Measurements from ENCODE around the gene ITPR1. TPM values are rescaled to one million over a fixed set of nuclear protein-coding genes. Genes with fewer than 3 reads are reported as not detected.
A peak's percentile ranks its signal among the peaks of the same experiment; 100 is the strongest.

ITPR1 gene
- total and polyA plus RNA-seq, 8 donors: 34.8 to 57.3 (median 42.0) TPM

DNA sequence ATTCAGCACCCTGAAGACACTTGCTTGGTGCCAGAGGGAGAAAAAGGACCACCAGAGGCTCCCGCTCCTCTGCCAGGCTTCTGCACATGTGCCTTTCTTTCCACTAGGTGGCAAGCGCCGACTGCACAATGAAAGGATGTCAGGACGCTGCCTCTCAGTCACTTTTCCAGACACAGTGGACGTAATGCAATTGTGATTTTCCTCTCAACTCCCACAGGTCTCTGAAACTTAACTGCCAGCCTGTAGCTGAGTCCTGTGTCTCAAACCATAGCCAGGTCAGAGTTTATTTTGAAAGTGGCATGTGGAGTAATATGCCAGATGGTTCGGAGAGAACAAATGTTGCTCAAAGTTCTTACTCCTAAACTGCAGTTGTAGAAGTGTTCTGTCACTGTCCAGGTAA lies 162.9 kb downstream of the ITPR1 start:
- Histone ChIP-seq H3K27me3 (no peaks in the 10 kb centered on the region), H3K9me3 (no peaks in the 10 kb centered on the region), H3K36me3 (peaks cover 0 to 42% of the 10 kb centered on the region in 2 donors), H3K27ac (no peak overlapping the region), H3K4me3 (no peak overlapping the region), H3K4me1 (no peaks in the 10 kb centered on the region)
- intact Hi-C loops (cut with DNase I): no loop called here
- peak in 3 of 4 donors; percentile 41 to 73 (median 53) for DNase-seq
- TF ChIP-seq, protein P1, sequence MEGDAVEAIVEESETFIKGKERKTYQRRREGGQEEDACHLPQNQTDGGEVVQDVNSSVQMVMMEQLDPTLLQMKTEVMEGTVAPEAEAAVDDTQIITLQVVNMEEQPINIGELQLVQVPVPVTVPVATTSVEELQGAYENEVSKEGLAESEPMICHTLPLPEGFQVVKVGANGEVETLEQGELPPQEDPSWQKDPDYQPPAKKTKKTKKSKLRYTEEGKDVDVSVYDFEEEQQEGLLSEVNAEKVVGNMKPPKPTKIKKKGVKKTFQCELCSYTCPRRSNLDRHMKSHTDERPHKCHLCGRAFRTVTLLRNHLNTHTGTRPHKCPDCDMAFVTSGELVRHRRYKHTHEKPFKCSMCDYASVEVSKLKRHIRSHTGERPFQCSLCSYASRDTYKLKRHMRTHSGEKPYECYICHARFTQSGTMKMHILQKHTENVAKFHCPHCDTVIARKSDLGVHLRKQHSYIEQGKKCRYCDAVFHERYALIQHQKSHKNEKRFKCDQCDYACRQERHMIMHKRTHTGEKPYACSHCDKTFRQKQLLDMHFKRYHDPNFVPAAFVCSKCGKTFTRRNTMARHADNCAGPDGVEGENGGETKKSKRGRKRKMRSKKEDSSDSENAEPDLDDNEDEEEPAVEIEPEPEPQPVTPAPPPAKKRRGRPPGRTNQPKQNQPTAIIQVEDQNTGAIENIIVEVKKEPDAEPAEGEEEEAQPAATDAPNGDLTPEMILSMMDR (IDR thresholded peaks at IDR 0.05): peak; percentile 55 to 70
- peak; percentile 97 for ATAC-seq

DNA sequence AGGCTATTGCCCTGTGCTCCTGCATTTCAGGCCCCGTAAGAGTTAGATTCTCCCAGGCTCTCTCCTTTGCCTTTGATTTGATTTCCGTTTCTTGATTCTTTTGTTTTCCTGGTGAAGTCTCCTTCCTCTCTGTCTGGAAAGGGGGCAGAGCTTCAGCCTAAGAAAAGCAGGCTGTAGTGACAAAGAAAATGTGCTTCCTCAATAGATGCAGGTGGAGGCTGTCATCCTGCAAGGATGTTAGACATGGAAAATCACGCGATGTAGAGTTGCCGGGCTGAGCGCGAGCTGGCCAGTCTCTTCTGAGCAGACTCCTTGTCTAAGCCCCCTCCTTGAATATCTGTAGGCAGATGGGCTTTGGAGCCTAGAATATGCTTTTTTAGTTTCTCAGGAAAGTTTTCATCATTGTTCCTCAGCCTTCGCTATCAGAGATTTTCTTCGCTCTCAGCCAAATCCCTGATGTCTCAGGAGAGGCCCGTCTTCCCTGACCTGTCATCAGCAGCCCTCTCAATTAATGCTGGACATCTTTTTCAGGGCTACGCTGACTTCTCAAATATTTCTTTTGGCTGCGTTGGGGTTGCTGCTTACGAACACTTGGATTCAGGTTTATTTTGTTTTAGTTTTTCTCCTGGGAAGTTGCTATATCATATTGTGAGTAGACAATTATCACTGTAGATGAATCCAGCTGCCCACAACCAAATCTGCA lies 163.6 kb downstream of the ITPR1 start:
- intact Hi-C loops (cut with DNase I): no loop called here
- Histone ChIP-seq H3K36me3 (peaks cover 0 to 43% of the 10 kb centered on the region in 2 donors), H3K9me3 (no peaks in the 10 kb centered on the region), H3K4me1 (no peaks in the 10 kb centered on the region), H3K4me3 (no peak overlapping the region), H3K27me3 (no peaks in the 10 kb centered on the region), H3K27ac (no peak overlapping the region)
- TF ChIP-seq, protein P1 (IDR thresholded peaks at IDR 0.05): no peak
- ATAC-seq (no peak), DNase-seq (no peak)

DNA sequence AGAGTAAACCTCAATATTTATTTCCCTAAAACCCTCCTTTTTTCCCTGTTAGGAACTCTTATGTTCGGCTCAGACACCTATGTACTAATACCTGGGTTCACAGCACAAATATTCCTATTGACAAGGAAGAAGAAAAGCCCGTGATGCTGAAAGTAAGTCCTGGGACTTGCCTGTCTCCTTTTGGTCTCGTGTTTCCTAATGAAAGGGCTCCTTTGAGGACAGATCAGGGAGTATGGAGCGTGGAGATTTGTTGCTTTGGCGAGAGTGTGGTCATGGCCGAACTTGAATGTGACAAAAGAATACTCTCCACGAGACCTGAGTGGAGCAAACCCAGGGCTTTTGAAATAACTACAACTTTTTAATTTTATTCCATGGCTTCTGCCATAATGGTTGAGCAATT lies 167.8 kb downstream of the ITPR1 start:
- H3K36me3 ChIP-seq: peaks cover 0 to 42% of the 10 kb centered on the region in 2 donors
- H3K27ac ChIP-seq: no peak overlapping the region
- no peaks in the 10 kb centered on the region for H3K4me1 ChIP-seq
- H3K27me3 ChIP-seq: no peaks in the 10 kb centered on the region
- H3K9me3 ChIP-seq: no peaks in the 10 kb centered on the region
- no peak overlapping the region for H3K4me3 ChIP-seq
- intact Hi-C loops (cut with DNase I): no loop called here
- no peak for ATAC-seq
- DNase-seq: no peak
- TF ChIP-seq, protein P1 (IDR thresholded peaks at IDR 0.05): no peak

DNA sequence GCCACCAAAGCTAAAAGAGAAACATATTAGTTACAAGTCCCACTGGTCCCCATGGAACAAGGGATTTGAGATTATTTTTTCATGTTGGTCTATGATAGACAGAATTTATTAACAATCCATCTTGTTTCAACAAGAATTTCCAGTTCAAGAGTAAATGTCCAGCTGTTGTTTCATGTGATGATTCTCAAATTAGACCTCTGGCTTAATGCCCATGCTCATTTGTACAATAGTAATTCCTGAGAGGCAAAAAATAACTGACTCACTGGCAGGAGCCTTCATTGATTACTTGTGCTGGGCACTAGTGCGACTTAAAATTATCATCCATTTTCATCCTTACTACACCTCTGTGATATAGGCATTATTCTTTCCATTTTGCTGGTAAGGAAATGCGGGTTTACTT lies 171.3 kb downstream of the ITPR1 start:
- DNase-seq (no peak), ATAC-seq (no peak)
- intact Hi-C loops (cut with DNase I): no loop called here
- no peak overlapping the region for H3K4me3 ChIP-seq
- TF ChIP-seq, protein P1 (IDR thresholded peaks at IDR 0.05): no peak
- H3K9me3 ChIP-seq: no peaks in the 10 kb centered on the region
- H3K36me3 ChIP-seq: peaks cover 0 to 51% of the 10 kb centered on the region in 2 donors
- no peaks in the 10 kb centered on the region for H3K4me1 ChIP-seq
- H3K27me3 ChIP-seq: no peaks in the 10 kb centered on the region
- no peak overlapping the region for H3K27ac ChIP-seq

DNA sequence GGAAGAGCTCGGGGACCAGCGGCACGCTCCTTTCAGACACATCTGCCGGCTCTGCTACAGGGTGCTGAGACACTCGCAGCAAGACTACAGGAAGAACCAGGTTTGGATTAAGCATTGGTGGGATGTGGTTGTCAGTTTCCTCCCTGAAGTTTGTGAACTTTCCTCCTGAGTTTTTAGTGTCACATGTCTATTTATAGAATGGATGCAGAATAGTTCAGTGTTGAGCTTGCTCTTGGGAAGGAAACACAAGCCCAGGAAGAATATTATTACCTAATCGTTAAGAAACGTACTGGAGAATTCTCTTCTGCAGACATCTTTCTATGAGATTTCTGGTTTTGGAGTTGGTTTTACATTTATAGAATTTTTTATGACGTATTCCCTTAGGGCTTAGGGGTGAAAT lies 172.0 kb downstream of the ITPR1 start:
- intact Hi-C loops (cut with DNase I): no loop called here
- no peaks in the 10 kb centered on the region for H3K9me3 ChIP-seq
- peaks cover 0 to 58% of the 10 kb centered on the region in 2 donors for H3K36me3 ChIP-seq
- no peak overlapping the region for H3K4me3 ChIP-seq
- H3K4me1 ChIP-seq: no peaks in the 10 kb centered on the region
- no peak overlapping the region for H3K27ac ChIP-seq
- DNase-seq: no peak
- no peaks in the 10 kb centered on the region for H3K27me3 ChIP-seq
- ATAC-seq: no peak
- TF ChIP-seq, protein P1 (IDR thresholded peaks at IDR 0.05): no peak

All from left lung (tissue), 10 donors.